KOPT-K1 (cell line): ENCODE data around the gene CRKL.
"Not testable (repeated sequence)": the region's sequence is repeated elsewhere in the genome, so short reads cannot be mapped to it uniquely, and the experiment has no call there.

ENCODE experiments used
- H3K27ac ChIP-seq: fragments of 200-600 bp; sonication (generic); 2 replicates; pipeline ENCODE4 v1.5.1; 2016; ENCODE audit warnings: antibody characterized with exemption, mild to moderate bottlenecking, low read depth, low read length; ENCODE audit not compliant: poor library complexity, severe bottlenecking
- H3K36me3 ChIP-seq: fragments of 200-600 bp; sonication (generic); 2 replicates; pipeline ENCODE4 v1.5.1; 2017; ENCODE audit warnings: antibody characterized with exemption, mild to moderate bottlenecking, low read length, moderate library complexity; ENCODE audit not compliant: insufficient read depth
- H3K9me3 ChIP-seq: fragments of 200-600 bp; sonication (generic); 2 replicates; pipeline ENCODE4 v1.5.1; 2017; ENCODE audit warnings: antibody characterized with exemption, low read length, mild to moderate bottlenecking; ENCODE audit not compliant: insufficient read depth, poor library complexity, severe bottlenecking

Gene CRKL

DNA sequence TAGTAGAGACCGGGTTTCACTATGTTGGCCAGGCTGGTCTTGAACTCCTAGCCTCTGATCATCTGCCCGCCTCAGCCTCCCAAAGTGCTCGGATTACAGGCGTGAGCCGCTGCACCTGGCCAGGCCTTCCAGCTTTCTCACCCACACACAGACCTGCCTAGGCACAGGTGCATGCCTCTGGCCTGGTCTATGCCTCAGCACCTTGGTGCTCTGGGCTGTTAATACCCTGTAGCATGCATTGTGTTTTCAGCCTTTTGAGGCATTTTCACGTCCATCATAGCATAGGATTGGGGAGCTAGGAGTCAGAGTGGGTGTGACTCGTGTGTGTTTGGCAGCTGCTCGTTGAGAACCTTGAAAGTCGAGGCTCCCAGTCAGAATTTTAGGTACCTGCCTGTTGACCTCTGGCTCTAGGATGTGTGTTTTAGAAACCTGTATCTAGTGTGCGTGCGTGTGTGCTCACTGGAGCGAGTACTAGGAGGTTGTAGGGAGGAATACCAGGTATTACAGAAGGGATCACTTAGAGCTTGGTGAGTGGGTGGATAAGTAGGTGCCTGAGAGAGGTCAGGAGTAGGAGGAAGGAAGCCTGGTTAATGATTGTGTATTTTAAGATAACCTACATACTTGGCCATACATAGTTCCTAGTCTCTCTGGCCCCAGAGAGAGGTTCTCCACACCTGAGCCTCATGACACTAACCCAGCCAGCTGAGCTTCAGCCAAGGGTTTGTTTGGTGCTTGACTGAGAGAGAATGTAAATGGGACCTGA lies 20.0 kb downstream of the CRKL start:
- Histone ChIP-seq H3K9me3 (no peaks in the 10 kb centered on the region), H3K36me3 (peaks cover 93% of the 10 kb centered on the region), H3K27ac (no peak overlapping the region)

DNA sequence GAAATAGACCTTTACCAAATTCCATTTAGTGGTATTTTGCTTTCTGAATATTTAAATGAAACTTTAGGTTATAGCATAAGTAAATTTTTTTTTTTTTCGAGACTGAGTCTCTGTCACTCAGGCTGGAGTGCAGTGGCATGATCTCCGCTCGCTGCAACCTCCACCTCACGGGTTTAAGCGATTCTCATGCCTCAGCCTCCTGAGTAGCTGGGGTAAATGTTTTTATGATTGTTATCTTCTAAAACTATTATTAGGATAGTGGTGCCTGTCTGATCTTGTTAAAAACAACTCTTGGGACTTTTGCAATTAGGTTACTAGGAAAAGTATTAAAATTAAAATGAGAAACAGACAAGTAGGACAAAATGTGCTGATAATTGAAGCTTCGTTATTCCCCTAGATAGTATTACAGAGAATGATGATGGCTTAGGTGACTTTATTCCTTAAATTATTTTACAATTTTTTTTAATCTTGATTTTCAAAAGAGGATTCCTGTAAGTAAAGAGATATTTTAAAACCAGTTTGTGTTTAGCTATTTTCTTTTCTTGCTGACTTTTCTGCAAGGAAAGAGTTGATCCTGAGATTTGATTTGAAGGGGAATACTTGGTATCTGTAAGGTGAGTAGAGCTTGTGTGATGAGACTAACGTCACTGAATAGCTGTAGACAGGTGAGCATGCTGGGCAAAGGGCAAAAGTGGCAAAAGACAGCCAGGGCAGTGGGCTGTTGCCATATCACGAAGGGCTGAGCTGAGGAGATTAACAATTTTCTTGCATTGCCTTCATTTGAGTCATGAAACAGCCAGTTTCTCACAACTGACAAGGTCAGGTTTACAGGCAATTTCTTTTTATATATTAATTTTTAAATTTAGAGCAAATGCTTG lies 20.8 kb downstream of the CRKL start:
- Histone ChIP-seq H3K9me3 (no peaks in the 10 kb centered on the region), H3K27ac (no peak overlapping the region), H3K36me3 (peaks cover 96% of the 10 kb centered on the region)

GRCh38 chr22:20939457-20940185 lies 22.4 kb downstream of the CRKL start:
- H3K36me3 ChIP-seq: peaks cover 88% of the 10 kb centered on the region
- not testable (repeated sequence) for H3K9me3 ChIP-seq, H3K27ac ChIP-seq

DNA sequence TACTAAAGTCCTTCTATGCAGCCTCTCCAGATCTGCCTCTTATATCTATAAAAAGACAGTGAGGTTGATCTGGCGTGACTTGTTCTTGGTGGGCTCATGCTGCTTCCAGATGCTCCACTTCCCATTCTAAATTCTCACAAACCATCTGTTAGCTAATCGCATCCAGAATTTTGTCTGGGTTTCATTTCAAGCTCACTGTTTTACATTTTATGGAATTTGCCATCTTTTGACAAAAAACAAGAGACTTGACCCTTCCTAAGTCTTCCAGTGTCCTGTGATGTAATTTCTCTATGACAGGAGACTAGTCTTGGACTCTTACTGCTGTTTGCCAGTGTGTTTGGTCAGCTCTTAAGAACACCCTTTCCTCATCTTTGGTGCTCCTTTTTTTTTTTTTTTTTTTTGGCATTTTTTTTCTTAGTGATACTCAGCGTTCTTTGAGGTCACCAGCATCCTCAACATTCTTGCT lies 23.0 kb downstream of the CRKL start:
- Histone ChIP-seq H3K27ac (no peak overlapping the region), H3K36me3 (peaks cover 85% of the 10 kb centered on the region), H3K9me3 (no peaks in the 10 kb centered on the region)

- peaks cover 85% of the 10 kb centered on the region for H3K36me3 ChIP-seq
These were observed 23.7 kb downstream of the CRKL start for GRCh38 chr22:20940904-20941385.

DNA sequence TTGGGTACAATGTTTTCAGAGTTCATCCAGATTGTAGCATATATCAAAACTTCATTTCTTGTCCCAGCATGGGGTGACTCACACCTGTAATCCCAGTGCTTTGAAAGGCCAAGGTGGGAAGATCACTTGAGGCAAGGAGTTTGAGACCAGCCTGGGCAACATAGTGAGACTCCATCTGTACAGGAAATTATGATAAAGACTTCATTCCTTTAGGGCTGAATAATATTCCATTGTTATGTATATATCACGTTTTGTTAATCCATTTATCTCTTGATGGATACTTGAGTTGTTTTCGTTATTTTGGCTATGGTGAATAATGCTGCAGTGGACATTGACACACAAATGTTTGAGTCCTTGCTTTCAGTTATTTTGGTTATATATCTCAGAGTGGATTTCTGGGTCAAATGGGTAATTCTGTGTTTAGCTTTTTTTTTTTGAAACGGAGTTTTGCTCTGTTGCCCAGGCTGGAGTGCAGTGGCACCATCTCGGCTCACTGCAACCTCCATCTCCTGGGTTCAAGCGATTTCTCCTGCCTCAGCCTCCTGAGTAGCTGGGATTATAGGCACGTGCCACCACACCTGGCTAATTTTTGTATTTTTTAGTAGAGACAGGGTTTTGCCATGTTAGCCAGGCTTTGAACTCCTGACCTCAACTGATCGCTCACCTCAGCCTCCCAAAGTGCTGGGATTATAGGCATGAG lies 25.1 kb downstream of the CRKL start:
- H3K36me3 ChIP-seq: peaks cover 85% of the 10 kb centered on the region
- not testable (repeated sequence) for H3K27ac ChIP-seq, H3K9me3 ChIP-seq

More at GRCh38 chr22:20940904-20941385, 23.7 kb downstream of the CRKL start:
- H3K9me3 ChIP-seq: no peaks in the 10 kb centered on the region
- no peak overlapping the region for H3K27ac ChIP-seq

- no peaks in the 10 kb centered on the region for H3K9me3 ChIP-seq
- peaks cover 84% of the 10 kb centered on the region for H3K36me3 ChIP-seq
- no peak overlapping the region for H3K27ac ChIP-seq
These were observed 26.1 kb downstream of the CRKL start for GRCh38 chr22:20943104-20943933.

DNA sequence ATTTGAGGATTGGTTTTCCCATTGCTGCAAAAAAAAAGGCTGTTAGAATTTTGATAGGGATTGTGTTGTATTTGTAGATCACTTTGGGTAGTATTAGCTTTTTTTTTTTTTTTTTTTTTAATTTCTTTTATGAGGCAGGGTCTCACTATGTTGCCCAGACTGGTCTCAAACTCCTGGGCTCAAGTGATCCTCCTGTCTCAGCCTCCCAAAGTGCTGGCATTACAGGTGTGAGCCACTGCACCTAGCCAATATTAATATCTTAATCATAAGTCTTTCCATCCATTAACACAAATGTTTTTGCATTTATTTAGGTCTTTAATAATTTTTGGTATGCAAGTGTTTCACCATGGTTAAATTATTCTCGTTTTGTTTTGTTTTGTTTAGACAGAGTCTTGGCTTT lies 26.8 kb downstream of the CRKL start:
- no peaks in the 10 kb centered on the region for H3K9me3 ChIP-seq
- H3K36me3 ChIP-seq: peaks cover 84% of the 10 kb centered on the region
- no peak overlapping the region for H3K27ac ChIP-seq

- Histone ChIP-seq H3K9me3 (no peaks in the 10 kb centered on the region), H3K36me3 (peaks cover 84% of the 10 kb centered on the region), H3K27ac (no peak overlapping the region)
These were observed 28.3 kb downstream of the CRKL start for GRCh38 chr22:20945578-20945934.

GRCh38 chr22:20946080-20946986 lies 29.1 kb downstream of the CRKL start:
- no peaks in the 10 kb centered on the region for H3K9me3 ChIP-seq
- H3K27ac ChIP-seq: no peak overlapping the region
- H3K36me3 ChIP-seq: peaks cover 85% of the 10 kb centered on the region

DNA sequence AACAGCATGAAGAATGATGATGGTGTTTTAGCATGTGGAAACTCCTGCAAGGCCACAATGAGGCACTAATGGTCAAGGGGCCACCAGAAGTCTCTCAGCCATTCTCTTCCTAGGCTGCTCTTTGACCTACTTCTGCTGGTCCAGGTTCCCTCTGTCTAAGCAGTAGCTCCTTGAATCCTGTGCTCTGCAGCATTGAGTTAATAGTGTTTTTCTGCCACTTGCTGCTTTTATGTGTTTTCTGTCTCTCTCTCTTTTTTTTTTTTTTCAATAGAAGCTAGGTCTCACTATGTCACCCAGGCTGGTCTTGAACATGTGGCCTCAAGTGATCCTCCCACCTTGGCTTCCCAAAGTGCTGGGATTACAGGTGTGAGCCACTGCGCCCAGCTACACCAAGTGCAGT lies 29.8 kb downstream of the CRKL start:
- no peak overlapping the region for H3K27ac ChIP-seq
- H3K9me3 ChIP-seq: no peaks in the 10 kb centered on the region
- peaks cover 88% of the 10 kb centered on the region for H3K36me3 ChIP-seq

DNA sequence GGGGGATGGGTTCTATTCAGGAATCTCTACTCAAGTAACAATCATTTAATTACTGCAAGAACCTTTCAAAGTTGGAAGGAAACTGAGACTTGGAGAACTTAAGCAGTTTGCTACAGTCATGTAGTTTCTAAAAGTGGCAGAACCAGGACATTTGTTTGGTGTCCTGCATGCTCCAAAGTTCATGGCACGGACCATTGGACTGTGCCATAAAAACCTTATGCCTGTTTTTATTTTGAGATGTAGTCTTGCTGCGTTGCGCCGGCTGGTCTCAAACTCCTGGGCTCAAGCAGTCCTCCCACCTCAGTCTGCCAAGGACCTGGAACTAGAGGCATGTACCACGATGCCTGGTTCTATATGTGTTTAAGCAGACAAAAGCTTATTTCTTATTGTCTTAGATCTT lies 31.2 kb downstream of the CRKL start:
- no peaks in the 10 kb centered on the region for H3K9me3 ChIP-seq
- peaks cover 88% of the 10 kb centered on the region for H3K36me3 ChIP-seq
- no peak overlapping the region for H3K27ac ChIP-seq

GRCh38 chr22:20948989-20949388 lies 31.8 kb downstream of the CRKL start:
- Histone ChIP-seq H3K9me3 (no peaks in the 10 kb centered on the region), H3K27ac (no peak overlapping the region), H3K36me3 (peaks cover 90% of the 10 kb centered on the region)
